GM21786 (cell line): ENCODE data around the gene TMPRSS11F.

Experiments used
- ATAC-seq: cut with Tn5 transposase; IDR thresholded peaks from one replicate; pipeline ENCODE4 v1.9.1; 2021; ENCODE audit not compliant: unreplicated experiment

The TMPRSS11F gene

GRCh38 chr4:68079928-68080327 is 49.7 kb downstream of the TMPRSS11F start:
- no peak for ATAC-seq

- ATAC-seq, result no peak
Observed at GRCh38 chr4:68077737-68078136, 51.9 kb downstream of the TMPRSS11F start.

GRCh38 chr4:68077301-68077700 is 52.4 kb downstream of the TMPRSS11F start:
- no peak for ATAC-seq

- ATAC-seq, result no peak
Observed at GRCh38 chr4:68076194-68076593, 53.5 kb downstream of the TMPRSS11F start.

GRCh38 chr4:68074397-68074796 is 55.3 kb downstream of the TMPRSS11F start:
- no peak for ATAC-seq

- no peak for ATAC-seq
Observed at GRCh38 chr4:68070302-68070701, 59.4 kb downstream of the TMPRSS11F start.

GRCh38 chr4:68062501-68062900 is 67.2 kb downstream of the TMPRSS11F start:
- no peak for ATAC-seq

- ATAC-seq, result no peak
Observed at GRCh38 chr4:68038272-68038671, 91.4 kb downstream of the TMPRSS11F start.

- ATAC-seq, result no peak
Observed at GRCh38 chr4:68021185-68021584, 108.5 kb downstream of the TMPRSS11F start.

GRCh38 chr4:68011684-68012083 is 118.0 kb downstream of the TMPRSS11F start:
- ATAC-seq, result no peak
